GM23248 (cell line): ENCODE data around the gene ZBTB40. TPM values are rescaled to one million over a fixed set of nuclear protein-coding genes. Genes with fewer than 3 reads are reported as not detected.
A peak's percentile ranks its signal among the peaks of the same experiment; 100 is the strongest.

Source experiments
- DNase-seq: peaks from one replicate; pipeline ENCODE4 v3.0.0-alpha.2; 2015
- H2AFZ ChIP-seq: fragments of 200-600 bp; sonication (generic); 2 replicates; pipeline ENCODE4 v1.6.1; 2016; ENCODE audit warnings: antibody characterized with exemption
- H3F3A ChIP-seq: fragments of 200-600 bp; sonication (generic); 2 replicates; pipeline ENCODE4 v1.6.1; 2016; ENCODE audit warnings: mild to moderate bottlenecking, antibody characterized with exemption, mixed run types; ENCODE audit not compliant: insufficient read depth
- H3K27ac ChIP-seq: fragments of 200-600 bp; sonication (generic); 2 replicates; pipeline ENCODE4 v1.5.1; 2016; ENCODE audit warnings: mild to moderate bottlenecking
- H3K27me3 ChIP-seq: fragments of 200-600 bp; sonication (generic); replicated peaks from 2 replicates; pipeline ENCODE4 v1.6.1; 2016; ENCODE audit warnings: mild to moderate bottlenecking; ENCODE audit not compliant: insufficient read depth
- H3K36me3 ChIP-seq: fragments of 200-600 bp; sonication (generic); 2 replicates; pipeline ENCODE4 v1.6.1; 2016; ENCODE audit warnings: low read depth, mild to moderate bottlenecking
- H3K4me1 ChIP-seq: fragments of 200-600 bp; sonication (generic); 2 replicates; pipeline ENCODE4 v1.6.1; 2016; ENCODE audit warnings: mild to moderate bottlenecking; ENCODE audit not compliant: insufficient read depth
- H3K4me2 ChIP-seq: fragments of 200-600 bp; sonication (generic); one replicate; pipeline ENCODE4 v1.6.1; 2016; ENCODE audit warnings: mild to moderate bottlenecking; ENCODE audit not compliant: unreplicated experiment
- H3K4me3 ChIP-seq: fragments of 200-600 bp; sonication (generic); 2 replicates; pipeline ENCODE4 v1.5.1; 2016; ENCODE audit warnings: mild to moderate bottlenecking
- H3K79me2 ChIP-seq: fragments of 200-600 bp; sonication (generic); 2 replicates; pipeline ENCODE4 v1.6.1; 2016; ENCODE audit warnings: mild to moderate bottlenecking; ENCODE audit not compliant: insufficient read depth
- H3K9ac ChIP-seq: fragments of 200-600 bp; sonication (generic); 2 replicates; pipeline ENCODE4 v1.6.1; 2016; ENCODE audit warnings: mild to moderate bottlenecking
- H3K9me2 ChIP-seq: fragments of 200-600 bp; sonication (generic); 2 replicates; pipeline ENCODE4 v1.6.1; 2016; ENCODE audit warnings: mixed run types, mild to moderate bottlenecking, moderate library complexity; ENCODE audit not compliant: insufficient read depth
- H3K9me3 ChIP-seq: fragments of 200-600 bp; sonication (generic); one replicate; pipeline ENCODE4 v1.6.1; 2017; ENCODE audit warnings: low read depth
- H4K20me1 ChIP-seq: fragments of 200-600 bp; sonication (generic); 2 replicates; pipeline ENCODE4 v1.6.0; 2016; ENCODE audit not compliant: insufficient read depth
- EZH2 ChIP-seq: fragments of 200-600 bp; sonication (generic); IDR thresholded peaks from 2 replicates; pipeline ENCODE4 v1.6.1; 2018; ENCODE audit warnings: antibody characterized with exemption, mild to moderate bottlenecking; ENCODE audit not compliant: insufficient read depth, poor library complexity, severe bottlenecking
- EZH2phosphoT487 ChIP-seq: fragments of 200-600 bp; sonication (generic); IDR thresholded peaks from 2 replicates; pipeline ENCODE4 v1.6.1; 2018; ENCODE audit warnings: antibody characterized with exemption, moderate library complexity, mild to moderate bottlenecking, low read depth; ENCODE audit not compliant: insufficient read depth
- WGBS, 2 experiments: methylation state at CpG; one replicate each; pipeline ENCODE4 v1.1.6; 2015 to 2017; ENCODE audit warnings: low lambda C conversion rate in 2 of 2, low coverage in 1 of 2; ENCODE audit errors: missing lambda C conversion rate in 2 of 2; 5-methylcytosine and 5-hydroxymethylcytosine counted together
- in situ Hi-C: fragments of 300-500 bp; cut with MboI; formaldehyde crosslinking; loops from 2 replicates; pipeline ENCODE4 v1.15.0; 2020
- polyA plus RNA-seq: library from polyadenylated mRNA; unstranded; fragments of >200 nt; fragmentation: Nextera tagmentation; extraction: Ambion mirVana; gene quantifications from 2 replicates; pipeline ENCODE4 v1.2.1, GENCODE V29; 2016
- total RNA-seq: library from RNA; depleted of rRNA; stranded (reverse); fragments of >200 nt; shearing (Covaris generic); gene quantifications from 2 replicates; pipeline ENCODE4 v1.2.3, GENCODE V29; 2014

ZBTB40 gene
- total and polyA plus RNA-seq, 2 experiments from 2014 or later, result 3.3 to 8.1 TPM

GRCh38 chr1:22406722-22407495, 44.7 kb upstream of the ZBTB40 start:
- Histone ChIP-seq H3K79me2 (no peaks in the 10 kb centered on the region), H3K27me3 (peaks cover 26% of the 10 kb centered on the region), H3K36me3 (no peaks in the 10 kb centered on the region), H3K4me2 (no peak overlapping the region), H3K4me3 (no peak overlapping the region), H3K9ac (no peak overlapping the region), H3K4me1 (no peaks in the 10 kb centered on the region; the same call in 1 of the 2 replicates), H4K20me1 (no peaks in the 10 kb centered on the region), H2AFZ (no peak overlapping the region), H3F3A (no peaks in the 10 kb centered on the region), H3K27ac (no peak overlapping the region), H3K9me3 (no peaks in the 10 kb centered on the region), H3K9me2 (no peaks in the 10 kb centered on the region)
- peak; percentile 29 for DNase-seq
- in situ Hi-C loops, result no loop called here
- TF ChIP-seq EZH2 (no peak), EZH2phosphoT487 (no peak)
- WGBS, 2 experiments, result 72 to 73% methylated on average over 13 of the region's 13 CpGs

GRCh38 chr1:22408230-22408629, 43.4 kb upstream of the ZBTB40 start:
- H3F3A ChIP-seq, result peaks cover 12% of the 10 kb centered on the region; the same call in 1 of the 2 replicates
- 54 to 71% methylated on average over 3 of the region's 3 CpGs for WGBS, 2 experiments
- H3K9me2 ChIP-seq, result no peaks in the 10 kb centered on the region
- H3K79me2 ChIP-seq, result no peaks in the 10 kb centered on the region
- H3K36me3 ChIP-seq, result no peaks in the 10 kb centered on the region
- H2AFZ ChIP-seq, result no peak overlapping the region
- H3K4me2 ChIP-seq, result no peak overlapping the region
- in situ Hi-C loops, result no loop called here
- H3K4me3 ChIP-seq, result no peak overlapping the region
- no peak overlapping the region for H3K27ac ChIP-seq
- peaks cover 20% of the 10 kb centered on the region for H3K27me3 ChIP-seq
- H3K4me1 ChIP-seq, result peaks cover 10% of the 10 kb centered on the region
- H3K9me3 ChIP-seq, result no peaks in the 10 kb centered on the region
- DNase-seq, result no peak
- no peak overlapping the region for H3K9ac ChIP-seq
- TF ChIP-seq EZH2phosphoT487, result no peak
- TF ChIP-seq EZH2, result no peak
- H4K20me1 ChIP-seq, result no peaks in the 10 kb centered on the region

GRCh38 chr1:22410401-22410800, 41.2 kb upstream of the ZBTB40 start:
- no peak overlapping the region for H3K27ac ChIP-seq
- 82 to 85% methylated on average over 3 of the region's 3 CpGs for WGBS, 2 experiments
- in situ Hi-C loops, result loop anchor here (10.0 kb wide), 1 partner anchor 296 kb away; no protein-coding TSS in a partner anchor

DNA sequence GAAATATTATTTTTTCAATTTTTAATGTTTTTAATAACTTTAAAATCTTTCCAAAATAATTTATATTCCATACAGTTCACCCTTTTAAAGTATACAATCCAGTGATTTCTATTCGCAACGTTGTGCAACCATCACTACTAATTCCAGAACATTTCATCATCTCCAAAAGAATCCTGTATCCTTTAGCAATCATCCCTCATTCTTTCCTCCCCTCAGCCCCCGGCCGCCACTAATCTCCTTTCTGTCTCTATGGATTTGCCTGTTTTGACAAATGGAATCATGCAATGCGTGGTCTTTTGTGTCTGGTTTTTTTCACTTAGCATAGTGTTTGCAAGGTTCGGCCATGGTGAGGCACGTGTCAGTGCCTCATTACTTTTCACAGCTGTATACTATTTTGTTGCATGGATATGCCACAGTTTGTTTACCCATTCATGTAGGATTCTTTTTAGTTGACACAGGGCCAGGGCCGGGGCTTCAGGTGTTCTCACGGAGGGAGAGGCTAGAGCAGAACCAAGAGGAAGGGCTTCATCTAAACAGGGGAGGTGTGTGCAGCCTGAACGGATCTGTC, 40.6 kb upstream of the ZBTB40 start:
- H3F3A ChIP-seq, result peaks cover 17% of the 10 kb centered on the region; the same call in 1 of the 2 replicates
- no peak overlapping the region for H3K9ac ChIP-seq
- peaks cover 13% of the 10 kb centered on the region for H3K4me1 ChIP-seq
- H3K36me3 ChIP-seq, result no peaks in the 10 kb centered on the region
- TF ChIP-seq EZH2 (no peak), EZH2phosphoT487 (no peak)
- no peaks in the 10 kb centered on the region for H4K20me1 ChIP-seq
- no peak for DNase-seq
- WGBS, 2 experiments, result 88 to 89% methylated on average over 10 of the region's 10 CpGs
- H3K9me3 ChIP-seq, result no peaks in the 10 kb centered on the region
- H2AFZ ChIP-seq, result no peak overlapping the region
- no peak overlapping the region for H3K4me3 ChIP-seq
- no peaks in the 10 kb centered on the region for H3K27me3 ChIP-seq
- H3K4me2 ChIP-seq, result no peak overlapping the region
- H3K9me2 ChIP-seq, result no peaks in the 10 kb centered on the region
- H3K79me2 ChIP-seq, result no peaks in the 10 kb centered on the region
- in situ Hi-C loops, result loop anchor here (10.0 kb wide), 1 partner anchor 296 kb away; no protein-coding TSS in a partner anchor
- H3K27ac ChIP-seq, result no peak overlapping the region

More at GRCh38 chr1:22410401-22410800, 41.2 kb upstream of the ZBTB40 start:
- Histone ChIP-seq H3K9me3 (no peaks in the 10 kb centered on the region), H2AFZ (no peak overlapping the region), H3K4me3 (no peak overlapping the region), H3K9ac (no peak overlapping the region), H4K20me1 (no peaks in the 10 kb centered on the region), H3F3A (peaks cover 17% of the 10 kb centered on the region; the same call in 1 of the 2 replicates), H3K4me1 (peaks cover 13% of the 10 kb centered on the region), H3K79me2 (no peaks in the 10 kb centered on the region), H3K9me2 (no peaks in the 10 kb centered on the region), H3K36me3 (no peaks in the 10 kb centered on the region), H3K27me3 (no peaks in the 10 kb centered on the region), H3K4me2 (no peak overlapping the region)
- DNase-seq, result no peak
- TF ChIP-seq EZH2phosphoT487 (no peak), EZH2 (no peak)
